Omental fat pad (tissue), 4 donors: Measurements from ENCODE around the gene CUL7. TPM values are rescaled to one million over a fixed set of nuclear protein-coding genes. Genes with fewer than 3 reads are reported as not detected.

Experiments used
- ATAC-seq: fragments of 150-250 bp; one replicate; pipeline ENCODE4 v1.9.1; 2016; ENCODE audit warnings: mild to moderate bottlenecking, moderate library complexity; ENCODE audit not compliant: low FRiP score
- DNase-seq: peaks from one replicate; pipeline ENCODE4 v3.0.0-alpha.2; 2019; ENCODE audit warnings: low spot score
- total RNA-seq, 4 donors: library from RNA; depleted of rRNA; stranded (reverse); fragments of >200 nt; gene quantifications; one replicate each; pipeline ENCODE4 v1.1.0, GENCODE V29; 2016
- TF ChIP-seq, protein P1 (sequence below), 3 donors: fragments of 450-650 bp; IDR thresholded peaks; one replicate each; pipeline ENCODE4 v1.5.1; 2016 to 2017; ENCODE audit warnings: antibody characterized with exemption in 3 of 3, mild to moderate bottlenecking in 3 of 3, moderate library complexity in 2 of 3

The CUL7 gene
- total RNA-seq, 4 donors from 2014 or later = 10.1 to 17.3 (median 14.3) TPM

DNA sequence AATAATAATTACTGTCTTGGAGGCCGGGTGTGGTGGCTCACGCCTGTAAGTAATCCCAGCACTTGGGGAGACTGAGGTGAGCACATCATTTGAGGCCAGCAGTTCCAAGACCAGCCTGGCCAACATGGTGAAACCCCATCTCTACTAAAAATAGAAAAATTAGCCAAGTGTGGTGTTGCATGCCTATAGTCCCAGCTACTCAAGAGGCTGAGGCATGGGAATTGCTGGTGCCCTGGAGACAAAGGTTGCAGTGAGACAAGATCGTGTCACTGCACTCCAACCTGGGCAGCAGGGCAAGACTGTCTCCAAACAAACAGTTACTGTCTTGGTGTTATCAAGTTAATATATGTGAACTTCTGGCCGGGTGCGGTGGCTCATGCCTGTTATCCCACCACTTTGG is 27.3 kb downstream of the CUL7 start:
- ATAC-seq = no peak
- no peak for DNase-seq
- TF ChIP-seq, protein P1, sequence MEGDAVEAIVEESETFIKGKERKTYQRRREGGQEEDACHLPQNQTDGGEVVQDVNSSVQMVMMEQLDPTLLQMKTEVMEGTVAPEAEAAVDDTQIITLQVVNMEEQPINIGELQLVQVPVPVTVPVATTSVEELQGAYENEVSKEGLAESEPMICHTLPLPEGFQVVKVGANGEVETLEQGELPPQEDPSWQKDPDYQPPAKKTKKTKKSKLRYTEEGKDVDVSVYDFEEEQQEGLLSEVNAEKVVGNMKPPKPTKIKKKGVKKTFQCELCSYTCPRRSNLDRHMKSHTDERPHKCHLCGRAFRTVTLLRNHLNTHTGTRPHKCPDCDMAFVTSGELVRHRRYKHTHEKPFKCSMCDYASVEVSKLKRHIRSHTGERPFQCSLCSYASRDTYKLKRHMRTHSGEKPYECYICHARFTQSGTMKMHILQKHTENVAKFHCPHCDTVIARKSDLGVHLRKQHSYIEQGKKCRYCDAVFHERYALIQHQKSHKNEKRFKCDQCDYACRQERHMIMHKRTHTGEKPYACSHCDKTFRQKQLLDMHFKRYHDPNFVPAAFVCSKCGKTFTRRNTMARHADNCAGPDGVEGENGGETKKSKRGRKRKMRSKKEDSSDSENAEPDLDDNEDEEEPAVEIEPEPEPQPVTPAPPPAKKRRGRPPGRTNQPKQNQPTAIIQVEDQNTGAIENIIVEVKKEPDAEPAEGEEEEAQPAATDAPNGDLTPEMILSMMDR (IDR thresholded peaks at IDR 0.05) = no peak

DNA sequence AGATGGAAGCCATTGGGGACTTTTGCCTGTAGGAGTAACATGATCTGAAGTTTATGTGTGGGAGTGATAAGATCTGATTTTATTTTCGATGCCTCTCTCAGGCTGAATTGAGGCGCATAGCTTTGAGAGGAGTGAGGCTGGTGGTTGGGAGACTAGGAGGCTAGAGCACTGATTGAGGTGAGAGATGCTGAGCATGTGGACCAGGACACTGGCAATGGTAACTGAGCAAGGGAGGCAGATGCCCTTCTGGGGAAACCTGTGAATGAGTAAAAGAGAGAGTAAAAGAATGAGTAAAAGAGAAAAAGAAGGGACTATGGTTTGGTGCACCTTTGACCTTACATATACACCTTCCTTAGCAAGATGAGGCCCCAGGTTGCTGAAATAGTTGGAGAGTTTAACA is 29.2 kb downstream of the CUL7 start:
- DNase-seq (no peak), ATAC-seq (no peak)
- TF ChIP-seq, protein P1 (IDR thresholded peaks at IDR 0.05) = no peak

DNA sequence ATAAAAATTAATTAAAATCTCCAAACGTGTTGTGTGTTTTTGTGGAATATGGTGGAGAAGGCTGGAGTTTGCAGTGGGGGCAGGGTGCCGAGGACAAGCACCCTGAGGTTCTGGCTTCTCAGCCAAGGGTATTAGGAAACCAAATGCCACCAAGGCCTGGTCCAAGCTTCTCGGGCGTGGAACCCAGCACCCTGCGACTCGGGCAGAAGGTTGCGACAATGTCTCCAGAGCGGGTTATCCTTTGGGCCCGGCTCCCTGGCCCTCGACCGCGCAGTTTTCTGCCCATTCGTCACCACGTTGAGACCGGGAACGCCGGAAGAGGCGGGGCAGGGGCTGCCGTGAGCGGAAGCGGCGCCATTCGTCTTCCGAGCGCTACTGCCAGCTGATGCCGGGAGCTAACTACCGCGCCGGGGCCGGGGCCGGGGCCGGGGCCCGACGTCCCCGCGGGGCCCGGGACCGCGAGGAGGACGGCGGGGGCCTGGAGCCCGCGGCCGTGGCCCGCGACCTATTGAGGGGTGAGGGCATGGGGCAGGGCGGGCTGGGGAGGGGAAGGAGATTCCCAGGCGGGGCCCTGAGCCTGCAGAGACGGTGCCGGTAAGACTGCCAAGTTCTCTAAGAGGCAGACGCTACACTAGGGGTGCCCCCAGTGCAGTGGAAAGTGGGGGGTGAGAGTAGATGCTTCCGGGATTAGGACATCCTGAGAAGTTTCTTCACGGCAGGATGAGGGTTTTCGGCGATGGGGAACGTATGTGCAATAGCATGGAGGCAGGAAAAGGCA is 32.2 kb downstream of the CUL7 start, which contains the start of gene RRP36:
RRP36 (plus strand) TSS at position 354 of the 778 bp plus-strand sequence; CDS start at position 386, 32 bp downstream.
- ATAC-seq = peak; percentile 81
- DNase-seq = peak; percentile 61
- TF ChIP-seq, protein P1 (IDR thresholded peaks at IDR 0.05) = no peak

- TF ChIP-seq, protein P1 (IDR thresholded peaks at IDR 0.05) = no peak
- DNase-seq (no peak), ATAC-seq (no peak)
These were observed 32.8 kb downstream of the CUL7 start for GRCh38 chr6:43020847-43021246.

DNA sequence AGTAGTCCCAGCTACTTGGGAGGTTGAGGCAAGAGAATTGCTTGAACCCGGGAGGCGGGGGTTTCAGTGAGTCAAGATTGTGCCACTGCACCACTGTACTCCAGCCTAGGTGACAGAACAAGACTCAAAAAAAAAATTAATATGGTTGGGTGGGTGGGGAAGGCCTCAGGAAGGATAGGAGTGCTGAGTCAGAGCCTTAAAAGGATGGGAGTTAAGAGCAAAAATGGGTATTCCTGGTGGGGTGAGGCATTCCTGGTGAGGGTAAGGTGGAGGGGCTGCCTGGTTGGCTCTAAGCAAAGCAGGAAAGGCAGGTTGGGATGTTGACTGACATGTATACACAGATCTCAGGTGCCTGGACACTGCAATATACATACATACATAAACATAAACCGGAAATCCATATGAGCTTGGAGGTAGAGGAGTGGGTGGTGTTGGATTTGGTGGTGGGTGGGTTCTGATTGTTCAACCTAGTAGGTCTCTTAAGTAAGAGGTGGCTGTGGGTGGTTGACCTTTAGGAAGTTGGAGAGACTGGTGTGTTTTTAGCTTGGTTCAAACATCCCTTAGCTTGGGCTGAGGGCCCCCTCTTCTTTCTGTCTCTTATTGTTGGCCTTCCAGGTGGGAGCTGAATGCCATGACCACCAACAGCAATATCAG is 33.5 kb downstream of the CUL7 start:
- TF ChIP-seq, protein P1 (IDR thresholded peaks at IDR 0.05) = no peak
- ATAC-seq (no peak), DNase-seq (no peak)

- ATAC-seq (no peak), DNase-seq (no peak)
- TF ChIP-seq, protein P1 (IDR thresholded peaks at IDR 0.05) = no peak
These were observed 34.5 kb downstream of the CUL7 start for GRCh38 chr6:43019152-43019551.
